ENCODE data around the gene MAS1.

The MAS1 gene

DNA sequence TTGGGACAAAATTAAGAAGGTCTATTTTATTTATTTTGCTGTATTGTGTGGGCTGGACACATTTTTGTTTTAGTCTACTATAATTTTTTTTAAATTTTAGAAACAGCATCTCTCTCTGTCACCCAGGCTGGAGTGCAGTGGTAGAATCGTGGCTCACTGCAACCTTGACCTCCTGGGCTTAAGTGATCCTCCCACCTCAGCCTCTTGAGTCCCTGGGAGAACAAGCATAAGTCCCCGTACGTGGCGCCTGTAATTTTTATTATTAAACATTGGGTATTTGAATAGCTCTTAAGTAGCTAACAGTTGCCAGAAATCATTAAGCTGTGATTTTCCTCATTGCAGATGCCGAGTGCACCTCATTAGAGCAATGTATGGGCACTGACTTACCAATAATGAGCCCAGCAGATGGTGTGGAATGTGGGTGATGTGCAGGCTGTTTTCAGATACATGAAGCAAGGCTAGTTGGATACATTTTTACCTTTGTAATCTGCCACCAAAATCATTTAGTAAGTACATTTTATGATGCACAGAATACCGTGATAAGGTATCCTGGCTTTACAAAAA, 10.3 kb upstream of the MAS1 start:
- no peak for DNase-seq

DNA sequence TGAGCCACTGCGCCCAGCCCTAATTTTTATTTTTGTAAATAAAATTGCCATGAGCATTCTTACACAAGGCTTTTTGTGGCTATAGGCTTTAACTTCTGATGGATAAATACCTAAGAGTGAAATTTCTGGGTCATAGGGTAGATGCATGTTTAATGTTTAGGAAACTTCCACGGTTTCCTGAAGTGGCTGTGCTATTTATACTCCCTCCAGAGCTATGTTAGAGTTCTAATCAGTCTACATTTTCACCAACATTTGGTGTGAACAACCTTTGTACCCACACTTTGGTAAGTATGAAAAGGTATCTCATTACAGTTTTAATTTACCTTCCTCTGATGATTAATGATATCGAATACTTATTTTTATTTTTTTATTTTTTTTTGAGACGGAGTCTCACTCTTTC, 6.1 kb upstream of the MAS1 start:
- DNase-seq = no peak

DNA sequence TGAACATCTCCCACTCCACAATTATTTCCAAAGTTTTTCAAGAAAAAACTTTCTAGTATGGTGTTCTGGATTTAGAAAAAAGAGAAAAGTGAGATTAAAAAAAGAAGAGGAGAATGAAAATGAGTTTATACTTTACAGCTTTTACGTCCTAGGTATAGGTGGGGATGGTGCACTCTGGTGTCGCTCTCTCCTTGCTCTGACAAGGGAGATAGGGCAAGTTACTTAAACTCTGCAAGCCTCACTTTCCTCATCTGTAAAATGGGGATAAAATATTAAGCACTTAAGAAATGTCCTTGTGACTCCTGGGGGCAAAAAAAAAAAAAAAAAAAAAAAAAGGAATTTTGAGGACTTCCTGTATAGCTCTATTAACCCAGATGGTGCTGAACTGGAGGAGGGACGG, 4.5 kb upstream of the MAS1 start:
- no peak for DNase-seq

DNA sequence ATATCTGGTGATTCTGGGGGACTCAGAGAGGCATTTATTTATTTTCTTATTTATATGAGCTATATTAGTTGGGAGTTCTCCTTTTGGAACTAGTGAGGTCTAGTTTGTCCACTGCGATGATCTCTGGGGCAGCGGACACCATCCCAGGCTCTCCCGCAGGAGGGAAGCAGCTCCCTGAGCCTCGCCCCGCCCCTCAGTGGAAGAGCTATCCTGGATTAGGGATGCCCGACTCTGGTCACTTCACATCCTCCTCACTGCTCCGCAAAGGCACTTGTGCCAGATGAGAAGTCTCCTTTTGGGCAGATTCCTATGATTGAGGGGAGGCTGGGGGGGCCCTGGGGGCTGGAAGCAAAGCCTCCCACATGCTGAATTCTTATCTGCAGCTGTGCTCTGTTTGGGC, 3.6 kb upstream of the MAS1 start:
- DNase-seq = no peak

DNA sequence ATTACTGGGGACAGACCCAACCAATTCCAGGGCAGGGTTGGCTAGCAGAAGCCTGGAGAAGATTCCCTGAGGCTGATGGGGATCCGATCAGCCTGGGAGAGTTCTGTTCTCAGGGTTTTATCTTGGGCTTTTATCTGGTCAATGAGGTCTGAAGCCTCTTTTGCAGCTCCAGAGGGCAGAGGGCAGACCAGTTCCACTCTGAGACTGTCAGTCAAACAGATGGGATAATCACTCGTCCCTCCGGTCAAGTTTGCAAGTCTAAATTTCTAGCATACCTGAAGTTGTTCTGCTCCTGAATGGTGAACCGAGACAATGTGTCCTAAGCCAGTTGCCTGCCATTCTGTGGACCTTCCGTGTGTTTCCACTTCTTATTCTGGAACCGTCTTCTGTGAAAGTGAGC, 3.0 kb upstream of the MAS1 start:
- DNase-seq = no peak

DNA sequence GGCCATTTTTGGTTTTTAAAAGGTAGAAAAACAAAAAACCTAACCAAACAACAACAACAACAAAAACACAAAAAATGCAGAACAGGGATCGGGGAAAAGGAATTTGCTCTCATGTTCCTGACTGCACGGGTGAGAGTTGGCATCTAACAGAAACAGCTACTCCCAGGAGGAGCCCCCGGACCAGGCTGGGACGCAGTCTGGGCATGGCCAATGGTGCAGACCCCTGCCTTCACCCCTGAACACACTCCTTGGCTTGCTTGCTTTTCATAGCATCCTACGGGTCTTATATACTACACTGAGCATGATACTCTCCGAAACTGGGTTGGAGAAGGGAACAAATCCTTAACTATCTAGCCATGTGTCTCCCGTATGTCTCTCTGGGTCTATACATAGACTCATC, 587 bp upstream of the MAS1 start:
- DNase-seq = no peak

DNA sequence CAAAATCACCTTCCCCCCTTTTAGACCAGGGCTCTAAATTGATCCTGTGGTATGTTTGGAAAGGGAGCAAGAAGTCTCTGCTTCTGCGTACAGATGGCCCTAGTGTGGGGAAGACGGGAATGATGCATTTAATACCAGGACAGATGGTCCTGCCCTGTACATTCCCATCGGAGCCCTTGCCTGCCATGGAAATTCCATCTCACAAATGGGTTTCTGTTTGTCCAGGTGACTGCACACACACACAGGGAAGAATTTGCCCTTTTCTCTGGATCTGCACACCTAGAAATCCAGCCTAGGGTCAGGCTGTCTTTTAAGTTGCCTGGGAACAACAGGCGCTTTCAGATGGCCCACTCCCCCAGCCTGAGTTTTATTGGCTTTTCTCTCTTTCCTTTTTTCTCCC, 1.3 kb downstream of the MAS1 start:
- DNase-seq = no peak

DNA sequence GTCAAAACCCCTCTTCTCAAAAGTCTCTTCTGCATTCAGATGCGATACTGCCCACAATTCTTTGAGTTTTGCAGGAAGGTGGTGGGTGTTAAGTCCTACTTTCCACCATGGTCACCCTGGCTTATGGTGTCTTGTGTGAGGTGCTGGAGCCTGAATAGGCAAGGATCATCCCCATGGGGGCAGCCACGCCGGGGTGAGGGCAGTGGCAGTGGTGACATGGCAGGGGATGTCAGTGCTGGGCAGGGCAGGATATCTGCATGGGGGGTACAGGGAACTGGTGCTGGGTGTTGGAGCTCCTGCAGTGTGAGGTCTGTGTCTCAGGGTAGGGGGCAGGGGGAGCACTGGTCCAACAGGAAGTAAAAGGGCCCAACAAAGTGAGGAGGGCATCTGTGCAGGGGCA, 2.3 kb downstream of the MAS1 start:
- no peak for DNase-seq

DNA sequence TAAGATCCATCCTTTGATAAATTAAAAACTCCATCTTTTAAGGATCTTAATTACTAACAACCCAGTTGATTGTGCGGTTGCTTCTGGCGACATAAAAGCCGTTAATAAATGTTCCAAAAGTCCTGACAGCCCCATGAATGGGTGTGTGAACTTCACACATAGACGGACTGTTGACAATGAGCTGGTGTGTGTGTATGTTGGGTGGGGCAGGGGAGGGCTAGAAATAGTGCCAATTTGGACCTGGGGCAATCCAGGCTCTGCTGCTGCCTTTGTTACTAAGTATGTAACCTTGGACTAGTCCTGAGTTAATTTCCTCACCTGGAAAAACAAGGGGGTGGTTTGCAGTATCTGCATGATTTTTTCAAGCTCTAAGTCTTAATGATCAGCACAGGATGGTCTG, 4.2 kb downstream of the MAS1 start:
- DNase-seq = no peak

DNA sequence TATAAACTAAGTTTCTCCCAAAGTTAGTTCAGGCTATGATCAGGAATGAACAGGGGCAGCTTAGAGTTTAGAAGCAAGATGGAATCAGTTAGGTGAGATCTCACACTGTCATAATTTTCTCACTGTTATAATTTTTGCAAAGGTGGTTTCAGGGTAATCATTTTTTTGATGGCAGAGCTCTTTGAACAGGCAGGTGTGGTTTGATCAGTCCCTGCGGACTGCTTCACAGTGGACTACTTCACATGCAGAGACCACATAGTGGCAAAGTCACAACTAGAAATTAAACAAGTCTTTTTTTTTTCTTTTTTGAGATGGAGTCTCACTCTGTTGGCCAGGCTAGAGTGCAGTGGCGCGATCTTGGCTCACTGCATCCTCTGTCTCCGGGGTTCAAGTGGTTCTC, 6.8 kb downstream of the MAS1 start:
- DNase-seq = no peak

DNA sequence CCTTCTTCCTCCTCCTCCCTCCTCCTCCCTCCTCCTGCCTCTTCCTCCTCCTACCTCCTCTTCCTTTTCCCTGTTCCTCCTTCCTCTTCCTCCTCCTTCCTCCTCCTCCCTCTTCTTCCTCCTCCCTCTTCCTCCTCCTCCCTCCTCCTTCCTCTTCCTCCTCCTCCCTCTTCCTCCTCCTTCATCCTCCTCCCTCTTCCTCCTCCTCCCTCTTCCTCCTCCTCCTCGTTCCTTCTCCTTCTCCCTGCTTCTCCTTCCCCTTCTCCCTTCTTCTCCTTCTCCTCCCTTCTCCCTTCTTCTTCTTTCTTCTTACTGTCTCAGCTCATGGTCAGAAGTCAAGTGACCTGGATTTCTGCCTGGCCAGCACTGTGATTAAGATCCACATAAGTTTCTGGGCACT, 7.7 kb downstream of the MAS1 start:
- DNase-seq = no peak

DNA sequence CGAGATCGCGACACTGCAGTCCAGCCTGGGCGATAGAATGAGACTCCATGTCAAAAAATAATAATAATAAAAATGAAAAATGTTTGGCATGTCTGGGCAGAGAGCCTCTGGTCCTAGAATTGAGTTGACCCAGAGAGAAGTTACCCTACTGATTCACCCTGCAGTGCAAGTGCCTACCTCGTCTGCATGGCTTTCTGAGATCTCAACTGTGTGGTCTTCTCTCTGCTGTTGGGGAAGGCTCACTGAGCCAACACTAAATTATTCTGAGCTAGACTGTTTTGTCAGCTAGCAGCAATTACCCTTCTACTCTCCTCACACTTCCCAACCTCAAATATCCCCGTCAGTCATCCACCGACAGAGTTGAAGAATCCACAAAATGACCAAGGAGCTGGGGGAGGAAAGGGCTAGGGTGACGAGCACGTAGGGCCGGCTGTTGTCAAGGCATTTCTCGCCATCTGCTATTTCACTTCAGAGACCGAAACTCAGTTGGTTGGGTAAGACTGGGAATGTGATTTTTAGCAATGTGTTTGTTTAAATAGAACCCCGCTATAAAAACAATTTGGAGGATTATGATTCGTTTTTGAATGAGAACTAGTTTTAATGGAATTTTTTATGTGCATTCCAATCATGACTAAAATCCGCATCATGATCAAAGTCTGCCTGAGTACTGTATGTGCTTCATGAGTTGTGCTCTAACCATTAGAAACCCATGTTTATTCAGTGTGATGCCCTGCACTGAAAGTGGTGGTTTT, 9.4 kb downstream of the MAS1 start:
- DNase-seq = no peak

DNA sequence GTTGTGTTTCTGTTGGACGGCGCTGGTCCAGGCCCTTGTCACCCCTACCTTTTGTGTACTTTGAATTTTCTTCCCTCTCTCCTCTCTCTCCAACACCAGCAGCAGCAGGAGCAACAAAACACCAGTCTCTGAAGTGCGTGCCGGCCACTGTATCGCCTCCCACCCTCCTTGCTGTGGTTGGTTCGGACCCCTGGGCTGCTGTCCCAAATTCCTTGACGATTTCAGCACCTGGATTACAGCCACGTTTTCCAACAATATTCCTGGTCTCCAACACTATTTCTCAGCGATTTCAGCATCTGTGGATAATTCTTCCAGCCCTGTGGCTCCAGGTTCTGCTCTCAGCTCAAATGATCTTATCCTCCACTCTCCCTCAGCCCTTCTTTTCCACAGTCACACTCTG, 11.8 kb downstream of the MAS1 start:
- no peak for DNase-seq

DNA sequence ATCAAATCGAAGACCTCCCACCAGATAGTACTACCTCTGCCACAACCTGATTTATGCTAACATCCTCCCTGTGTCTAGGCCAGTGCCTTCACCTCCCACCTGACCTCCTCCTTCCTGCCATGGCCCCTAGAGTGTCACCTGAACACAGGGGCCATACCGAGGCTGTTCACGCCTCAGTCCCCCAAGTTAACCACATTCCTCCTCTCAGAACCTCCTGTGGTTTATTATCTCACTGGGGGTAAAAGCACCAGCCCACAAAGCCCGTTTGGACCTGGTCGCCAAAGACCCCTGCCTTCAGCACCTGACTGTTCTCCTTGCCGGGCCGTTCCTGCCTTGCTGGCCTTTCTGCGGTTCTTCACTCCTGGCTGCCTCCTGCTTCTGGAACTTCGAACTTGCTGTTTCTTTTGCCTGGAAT, 13.7 kb downstream of the MAS1 start:
- no peak for DNase-seq

DNA sequence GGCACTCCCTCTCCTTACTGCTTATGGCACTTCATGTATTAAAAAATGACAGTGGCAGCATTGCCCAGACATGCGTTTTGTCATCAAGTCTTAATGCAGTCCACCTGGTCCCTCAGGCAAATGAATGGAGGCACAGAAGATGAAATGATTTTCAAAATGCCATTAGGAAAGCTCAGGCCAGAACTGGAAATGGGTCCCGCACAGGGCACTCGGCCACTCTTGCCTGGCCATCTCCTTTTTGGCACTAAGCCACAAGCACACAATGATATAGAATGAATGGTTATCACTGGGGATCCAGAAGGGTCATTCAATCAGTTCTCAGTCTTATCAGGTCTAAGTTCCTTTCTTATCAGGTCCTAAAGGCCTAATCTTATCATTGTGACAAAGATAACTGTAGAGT, 15.6 kb downstream of the MAS1 start:
- DNase-seq = no peak

DNA sequence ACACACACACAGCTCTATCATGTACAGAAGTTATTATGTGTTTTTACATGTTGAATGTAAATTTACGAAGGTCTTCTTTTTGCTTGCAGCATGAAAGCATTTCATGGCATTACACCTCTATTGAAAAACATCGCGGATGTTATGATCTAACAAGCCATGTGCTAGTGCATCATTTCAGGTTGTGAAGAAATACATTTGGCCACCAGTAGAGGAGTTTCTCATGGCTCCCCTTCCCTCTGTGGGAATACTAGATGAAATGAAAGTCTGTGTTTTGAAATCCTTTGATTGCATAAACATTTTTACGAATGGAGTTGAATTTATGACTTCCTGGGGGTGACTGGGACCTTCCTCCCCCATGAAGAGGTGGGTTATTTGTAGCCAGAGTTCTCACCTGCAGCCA, 17.7 kb downstream of the MAS1 start:
- no peak for DNase-seq

DNA sequence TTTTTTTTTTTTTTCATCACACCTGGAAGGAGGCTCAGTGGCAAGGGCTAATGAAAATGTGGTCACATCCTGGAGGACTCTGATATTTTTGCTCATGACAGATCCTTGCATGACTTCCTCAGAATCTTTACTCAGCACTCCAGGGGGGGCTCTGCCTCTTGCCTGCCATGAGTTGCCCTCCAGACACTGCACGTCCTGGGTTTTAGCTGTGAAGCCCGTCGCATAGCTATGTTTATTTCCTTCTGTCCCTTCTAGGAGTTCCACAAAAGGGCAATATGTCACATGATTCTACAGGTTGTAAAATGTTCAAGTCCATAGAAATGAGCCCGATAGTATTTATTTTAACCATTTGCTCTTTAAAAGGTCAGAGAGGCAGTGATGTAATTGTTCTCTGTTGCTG, 18.2 kb downstream of the MAS1 start:
- DNase-seq = no peak

DNA sequence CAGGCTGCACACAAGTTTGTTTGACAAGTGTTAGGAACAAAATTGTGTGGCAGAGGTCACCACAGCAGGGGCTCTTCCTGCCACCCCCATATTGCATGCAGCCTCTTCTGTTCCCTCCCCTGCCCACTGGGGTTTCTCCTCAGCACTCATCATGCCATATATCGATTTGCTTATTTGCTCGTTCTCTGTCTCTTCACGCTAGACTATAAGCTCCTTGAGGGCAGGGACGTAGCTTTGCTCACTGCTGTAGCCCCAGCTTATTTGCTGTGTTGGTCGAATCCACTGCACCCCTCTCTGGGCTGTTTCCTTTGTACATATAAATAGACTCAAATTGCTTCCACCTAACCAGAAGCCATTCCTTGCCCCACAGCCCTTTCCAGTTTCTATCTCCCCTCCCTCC, 19.6 kb downstream of the MAS1 start:
- DNase-seq = no peak

DNA sequence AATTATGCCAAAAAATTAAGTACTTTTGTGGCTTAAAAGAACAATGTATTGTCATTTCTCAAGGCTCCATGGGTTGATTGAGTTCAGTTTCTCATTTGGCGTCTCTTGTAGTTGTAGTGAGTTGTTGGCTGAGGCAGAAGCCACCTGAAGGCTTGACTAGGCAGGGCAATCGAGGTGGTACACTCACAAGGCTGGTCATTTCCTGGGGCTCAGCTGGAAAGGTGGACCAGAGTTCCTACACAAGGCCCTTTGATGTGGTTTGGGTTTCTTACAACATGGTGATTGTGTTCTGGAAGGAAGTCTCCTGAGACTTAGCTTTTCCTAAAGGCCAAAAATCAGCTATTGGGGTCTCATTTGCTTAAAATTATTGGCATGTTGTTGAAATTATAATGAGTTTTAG, 22.6 kb downstream of the MAS1 start:
- no peak for DNase-seq

DNA sequence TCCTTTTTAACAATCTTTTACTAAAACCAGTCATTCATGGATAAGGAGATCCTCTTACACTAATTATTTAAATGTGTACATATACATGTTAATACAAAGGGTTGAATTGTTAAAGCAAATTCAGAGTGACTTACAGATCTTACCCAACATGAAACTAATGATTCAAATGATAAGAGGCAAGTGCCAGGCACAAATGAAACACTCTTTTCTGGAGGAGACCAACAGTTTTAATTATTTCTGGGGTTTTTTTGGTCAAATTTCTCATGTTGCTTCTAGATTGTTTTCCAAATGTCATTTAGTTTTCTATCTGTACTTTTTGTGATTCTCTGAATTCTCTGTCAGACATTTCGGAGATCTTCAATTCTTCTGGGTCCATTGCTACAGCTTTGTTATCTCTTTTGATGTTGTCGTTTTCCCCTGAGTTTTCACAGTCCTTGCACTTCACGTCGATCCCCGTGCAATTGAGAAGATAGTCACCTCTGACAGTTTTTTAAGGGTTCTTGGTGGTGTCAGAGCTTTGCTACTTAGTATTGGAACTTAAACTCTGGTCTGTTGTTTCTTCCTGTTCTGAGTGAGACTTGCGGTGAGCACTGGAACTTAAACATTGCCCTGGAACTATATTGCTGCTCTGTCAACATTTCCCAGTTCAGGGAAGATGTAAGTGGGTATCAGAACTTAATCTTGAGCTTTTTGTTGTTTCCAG, 23.2 kb downstream of the MAS1 start:
- DNase-seq = no peak

DNA sequence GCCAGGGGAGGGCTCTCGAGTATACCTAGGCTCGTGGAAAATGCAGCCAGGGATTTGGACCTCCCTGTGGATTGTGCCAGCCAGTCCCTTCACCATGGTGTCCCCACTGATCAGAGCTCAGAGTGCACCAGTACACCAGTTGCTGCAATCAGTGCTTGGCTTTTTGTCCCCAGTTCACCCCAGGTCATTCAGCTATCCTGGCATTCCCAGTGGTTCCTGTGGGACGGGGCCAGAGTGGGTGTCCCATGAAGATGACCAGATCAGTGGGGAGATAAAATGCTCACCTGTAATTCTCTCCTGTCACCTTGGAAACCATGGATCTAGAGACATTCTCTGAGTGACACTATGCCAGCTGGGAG, 23.8 kb downstream of the MAS1 start:
- no peak for DNase-seq

DNA sequence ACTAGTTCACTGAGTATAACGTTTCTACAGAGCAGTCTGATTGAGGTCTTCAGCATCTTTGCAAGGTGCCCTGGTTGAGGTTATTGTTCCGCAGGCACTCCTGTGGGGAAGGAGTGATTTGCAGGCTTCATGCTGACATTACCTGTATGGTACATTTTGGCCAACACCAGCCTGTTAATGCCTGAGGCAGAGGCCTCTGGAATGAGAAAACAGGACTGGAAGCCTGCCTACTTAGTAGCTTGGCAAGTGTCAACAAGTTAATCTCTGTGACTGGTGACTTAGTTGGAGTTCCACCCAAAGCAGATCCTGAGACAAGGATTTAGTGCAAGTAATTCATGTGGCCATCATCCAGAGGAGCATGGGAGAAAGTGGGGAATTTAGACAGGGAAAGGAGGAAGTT, 24.6 kb downstream of the MAS1 start:
- no peak for DNase-seq

DNA sequence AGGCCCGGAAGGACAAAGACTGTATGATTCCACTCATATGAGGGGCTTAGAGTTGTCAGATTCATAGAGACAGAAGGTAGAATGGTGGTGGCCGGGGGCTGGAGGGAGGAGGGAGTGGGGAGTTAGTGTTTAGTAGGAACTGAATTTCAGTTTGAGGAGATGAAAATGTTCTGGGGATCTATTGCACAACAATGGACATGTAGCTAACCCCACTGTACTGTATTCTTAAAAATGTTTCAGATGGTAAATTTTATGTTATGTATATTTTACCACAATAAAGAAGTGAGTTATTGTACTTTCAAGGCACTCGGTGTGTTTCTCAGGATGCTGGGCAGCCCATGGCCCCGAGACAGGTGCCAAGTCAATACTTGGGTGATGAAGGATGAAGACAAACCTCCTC, 25.4 kb downstream of the MAS1 start:
- no peak for DNase-seq

DNA sequence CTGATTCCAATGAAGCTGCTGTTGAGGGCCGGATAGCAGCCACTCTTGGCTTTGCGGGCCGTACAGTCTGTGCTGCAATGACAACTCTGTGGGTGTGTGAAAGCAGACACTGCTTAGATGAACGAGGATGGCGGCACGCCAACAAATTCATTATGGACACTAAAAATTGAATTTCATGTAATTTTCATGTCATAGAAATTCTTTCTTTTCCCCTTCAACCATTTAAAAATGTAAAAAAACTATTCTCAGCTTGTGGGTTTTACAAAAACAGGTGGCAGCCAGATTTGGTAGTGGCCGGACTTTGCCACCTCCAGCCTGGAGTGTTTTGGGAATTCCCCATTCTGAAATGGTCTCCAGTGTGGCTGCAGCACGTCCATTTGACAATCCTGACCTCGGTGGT, 26.0 kb downstream of the MAS1 start:
- DNase-seq = no peak

DNA sequence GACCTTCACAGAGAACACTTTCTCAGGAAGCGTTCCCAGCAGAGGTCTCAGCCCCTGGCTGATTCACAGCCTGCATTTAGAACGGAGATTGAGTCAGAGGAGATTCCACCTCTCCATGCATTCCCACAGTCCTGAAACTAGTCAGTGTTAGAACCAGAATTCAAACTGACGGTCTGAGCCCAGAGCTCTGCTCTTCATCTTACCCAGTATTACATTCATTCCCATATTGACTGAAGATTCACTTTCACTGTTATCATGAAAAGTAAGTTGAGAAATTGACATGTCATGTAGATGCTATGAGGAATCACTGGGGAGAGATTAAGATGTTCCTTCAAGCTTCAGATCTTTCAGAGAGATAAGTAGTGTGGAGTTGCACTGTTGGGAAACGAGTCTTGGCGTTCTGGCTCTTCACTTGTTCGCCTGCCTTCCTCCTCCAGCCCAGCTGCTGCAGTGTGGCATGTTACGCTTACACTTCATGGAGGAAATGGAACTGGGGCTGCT, 28.3 kb downstream of the MAS1 start:
- DNase-seq = no peak
